GM19328 (cell line): ENCODE data around the gene HSPA1A.
A peak's percentile ranks its signal among the peaks of the same experiment; 100 is the strongest.
"Not testable (repeated sequence)": the region's sequence is repeated elsewhere in the genome, so short reads cannot be mapped to it uniquely, and the experiment has no call there.

Experiments
- ATAC-seq: cut with Tn5 transposase; IDR thresholded peaks from one replicate; pipeline ENCODE4 v1.9.1; 2021; ENCODE audit warnings: mild to moderate bottlenecking, moderate library complexity; ENCODE audit not compliant: unreplicated experiment

HSPA1A gene

DNA sequence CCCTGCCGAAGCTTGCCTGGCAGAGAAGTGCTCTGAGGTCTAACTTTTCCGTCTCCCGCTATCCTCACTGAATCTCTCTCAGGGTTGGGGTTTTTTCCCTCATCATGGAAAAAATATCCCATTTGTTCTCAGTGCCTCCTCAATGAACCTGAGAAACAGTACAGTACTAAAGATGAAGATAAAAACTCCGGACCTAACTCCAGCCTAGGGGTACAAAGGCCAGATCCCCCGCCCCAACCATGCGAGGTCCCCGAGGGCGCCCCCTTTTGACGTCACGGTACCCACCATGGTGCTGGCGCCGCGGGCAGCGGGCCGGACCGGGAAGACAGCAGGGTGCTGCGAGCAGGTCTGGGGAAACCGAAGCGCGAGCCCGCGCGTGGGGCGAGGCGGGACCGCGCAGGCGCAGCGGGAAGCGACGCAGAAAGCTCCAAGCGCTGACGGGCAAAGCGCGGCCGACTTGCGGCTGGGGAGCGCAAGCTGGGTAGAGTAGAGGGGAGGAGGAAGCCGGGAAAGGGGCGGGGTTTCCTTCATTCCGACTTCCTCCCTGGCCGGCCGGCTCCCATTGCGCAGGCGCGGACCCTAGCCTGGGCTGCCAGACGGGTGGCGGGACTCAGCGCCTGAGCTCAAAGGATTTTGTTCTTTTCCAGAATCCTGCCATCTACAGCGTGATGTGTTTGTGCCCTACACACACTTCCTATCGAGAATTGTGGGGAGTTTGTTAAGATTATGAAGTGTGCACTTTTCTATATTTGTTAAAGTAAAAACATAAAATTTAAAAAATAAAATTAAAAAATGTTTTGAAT is 8.7 kb upstream of the HSPA1A start, which contains the start of gene LSM2:
TSS of gene LSM2 (minus strand) at position 497 of the 803 bp plus-strand sequence. CDS start at position 288, 209 bp downstream.
- ATAC-seq: peak; percentile 89

DNA sequence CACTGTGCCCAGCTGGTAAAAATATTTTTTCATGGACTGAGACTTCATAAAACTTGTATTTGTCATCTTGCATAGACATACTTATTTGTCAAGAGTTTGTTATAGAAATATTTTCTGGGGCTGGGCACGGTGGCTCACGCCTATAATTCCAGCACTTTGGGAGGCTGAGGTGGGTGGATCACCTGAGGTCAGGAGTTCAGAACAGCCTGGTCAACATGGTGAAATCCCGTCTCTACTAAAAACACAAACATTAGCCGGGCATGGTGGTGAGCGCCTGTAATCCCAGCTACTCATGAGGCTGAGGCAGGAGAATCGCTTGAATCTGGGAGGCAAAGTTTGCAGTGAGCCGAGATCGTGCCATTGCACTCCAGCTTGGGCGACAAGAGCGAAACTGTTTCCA is 6.7 kb upstream of the HSPA1A start:
- ATAC-seq: not testable (repeated sequence)

DNA sequence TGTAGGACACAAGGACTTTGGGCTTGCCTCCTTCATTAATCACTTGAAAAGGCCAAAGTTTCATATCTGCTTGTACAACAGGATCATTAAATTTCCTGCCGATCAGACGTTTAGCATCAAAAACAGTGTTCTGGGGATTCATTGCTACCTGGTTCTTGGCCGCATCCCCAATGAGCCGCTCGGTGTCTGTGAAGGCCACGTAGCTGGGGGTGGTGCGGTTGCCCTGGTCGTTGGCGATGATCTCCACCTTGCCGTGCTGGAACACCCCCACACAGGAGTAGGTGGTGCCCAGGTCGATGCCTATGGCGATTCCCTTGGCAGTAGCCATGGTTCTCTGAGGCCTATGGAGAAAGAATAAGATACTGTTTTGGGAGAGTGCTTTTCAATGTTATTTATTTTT is 3.7 kb upstream of the HSPA1A start:
- ATAC-seq: no peak

DNA sequence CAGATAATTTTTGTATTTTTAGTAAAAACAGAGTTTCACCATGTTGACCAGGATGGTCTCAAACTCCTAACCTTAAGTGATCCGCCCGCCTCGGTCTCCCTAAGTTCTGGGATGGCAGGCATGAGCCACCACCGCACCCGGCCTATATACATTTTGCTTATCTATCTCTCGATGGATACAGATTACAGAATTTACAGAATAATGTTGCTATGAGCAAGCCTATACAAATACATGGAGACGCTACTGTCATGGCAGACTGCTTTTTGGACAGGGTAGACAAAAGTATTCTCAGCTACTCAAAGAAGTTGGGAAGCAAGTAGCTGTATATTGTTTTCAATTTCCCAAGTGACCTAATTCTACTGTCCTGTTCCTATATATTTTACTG is 1.9 kb upstream of the HSPA1A start:
- no peak for ATAC-seq

DNA sequence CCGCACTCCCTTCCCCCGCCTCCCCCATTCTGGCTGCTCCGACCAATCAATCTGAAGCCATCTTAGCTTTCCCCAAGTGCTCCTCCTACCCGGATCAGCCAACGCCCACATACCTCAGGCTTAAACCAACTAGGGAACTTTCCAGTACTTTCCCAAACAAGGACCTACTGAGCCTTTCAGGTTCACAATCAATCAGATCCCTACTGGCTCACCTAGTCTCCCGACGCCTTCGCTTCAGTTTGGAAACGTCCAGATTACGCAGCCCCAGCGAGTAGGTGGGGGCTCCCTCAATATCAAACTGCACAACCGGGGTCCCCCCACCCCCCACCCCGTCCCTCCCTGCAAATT is 692 bp upstream of the HSPA1A start:
- no peak for ATAC-seq

DNA sequence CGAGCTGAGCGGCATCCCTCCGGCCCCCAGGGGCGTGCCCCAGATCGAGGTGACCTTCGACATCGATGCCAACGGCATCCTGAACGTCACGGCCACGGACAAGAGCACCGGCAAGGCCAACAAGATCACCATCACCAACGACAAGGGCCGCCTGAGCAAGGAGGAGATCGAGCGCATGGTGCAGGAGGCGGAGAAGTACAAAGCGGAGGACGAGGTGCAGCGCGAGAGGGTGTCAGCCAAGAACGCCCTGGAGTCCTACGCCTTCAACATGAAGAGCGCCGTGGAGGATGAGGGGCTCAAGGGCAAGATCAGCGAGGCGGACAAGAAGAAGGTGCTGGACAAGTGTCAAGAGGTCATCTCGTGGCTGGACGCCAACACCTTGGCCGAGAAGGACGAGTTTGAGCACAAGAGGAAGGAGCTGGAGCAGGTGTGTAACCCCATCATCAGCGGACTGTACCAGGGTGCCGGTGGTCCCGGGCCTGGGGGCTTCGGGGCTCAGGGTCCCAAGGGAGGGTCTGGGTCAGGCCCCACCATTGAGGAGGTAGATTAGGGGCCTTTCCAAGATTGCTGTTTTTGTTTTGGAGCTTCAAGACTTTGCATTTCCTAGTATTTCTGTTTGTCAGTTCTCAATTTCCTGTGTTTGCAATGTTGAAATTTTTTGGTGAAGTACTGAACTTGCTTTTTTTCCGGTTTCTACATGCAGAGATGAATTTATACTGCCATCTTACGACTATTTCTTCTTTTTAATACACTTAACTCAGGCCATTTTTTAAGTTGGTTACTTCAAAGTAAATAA is 2.0 kb downstream of the HSPA1A start:
- not testable (repeated sequence) for ATAC-seq

DNA sequence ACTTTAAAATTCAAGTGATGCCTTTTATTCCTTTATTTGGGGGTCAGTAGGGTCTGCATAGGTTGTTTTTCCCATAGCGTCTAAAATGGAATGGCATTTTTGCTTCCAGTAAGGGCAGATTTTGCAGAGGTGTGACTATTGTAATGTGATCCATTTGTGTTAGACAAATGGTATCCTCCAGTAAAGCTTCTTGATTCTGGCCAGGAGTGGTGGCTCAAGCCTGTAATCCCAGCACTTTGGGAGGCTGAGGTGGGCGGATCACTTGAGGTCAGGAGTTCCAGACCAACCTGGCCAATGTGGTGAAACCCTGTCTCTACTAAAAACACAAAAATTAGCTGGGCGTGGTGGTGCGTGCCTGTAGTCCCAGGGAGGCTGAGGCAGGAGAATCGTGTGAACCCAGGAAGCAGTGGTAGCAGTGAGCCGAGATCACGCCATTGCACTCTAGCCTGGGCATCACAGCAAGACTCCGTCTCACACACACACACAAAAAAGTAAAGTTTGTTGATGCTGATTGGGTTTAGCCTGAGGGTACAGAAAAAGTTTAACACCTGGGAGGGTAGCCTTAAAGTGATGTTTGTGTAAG is 2.7 kb downstream of the HSPA1A start:
- ATAC-seq: not testable (repeated sequence)

DNA sequence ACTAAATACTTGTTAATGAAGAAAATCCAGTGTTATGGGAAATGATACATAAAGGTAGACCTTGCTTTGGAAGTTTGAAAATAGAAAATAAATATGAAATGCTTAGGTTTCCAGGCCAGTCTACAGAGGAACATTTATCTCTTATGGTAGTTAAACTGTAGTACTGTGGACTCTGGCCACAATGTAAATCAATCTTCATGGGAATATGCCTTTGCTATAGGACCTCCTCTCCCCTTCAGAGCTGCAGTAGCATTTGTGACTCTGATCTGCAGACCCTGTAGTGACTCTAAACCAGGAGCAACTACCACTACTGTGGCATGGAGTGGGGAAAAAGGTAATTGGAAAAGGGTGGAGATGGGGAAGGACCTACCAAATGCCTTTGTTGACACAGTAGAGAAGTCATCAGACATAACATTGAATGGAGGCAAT is 4.5 kb downstream of the HSPA1A start:
- ATAC-seq: no peak

DNA sequence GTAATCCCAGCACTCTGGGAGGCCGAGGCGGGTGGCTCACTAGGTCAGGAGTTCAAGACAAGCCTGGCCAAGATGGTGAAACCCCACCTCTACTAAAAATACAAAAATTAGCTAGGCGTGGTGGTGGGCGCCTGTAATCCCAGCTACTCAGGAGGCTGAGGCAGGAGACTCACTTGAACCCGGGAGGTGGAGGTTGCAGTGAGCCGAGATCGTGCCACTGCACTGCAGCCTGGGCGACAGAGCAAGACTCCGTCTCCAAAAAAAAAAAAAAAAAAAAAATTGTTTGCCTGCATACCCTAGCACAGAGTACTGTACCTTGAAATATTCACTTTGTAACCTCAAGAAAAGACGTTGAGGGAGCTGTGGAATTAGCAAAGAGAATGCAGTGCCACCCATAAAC is 5.1 kb downstream of the HSPA1A start:
- not testable (repeated sequence) for ATAC-seq

DNA sequence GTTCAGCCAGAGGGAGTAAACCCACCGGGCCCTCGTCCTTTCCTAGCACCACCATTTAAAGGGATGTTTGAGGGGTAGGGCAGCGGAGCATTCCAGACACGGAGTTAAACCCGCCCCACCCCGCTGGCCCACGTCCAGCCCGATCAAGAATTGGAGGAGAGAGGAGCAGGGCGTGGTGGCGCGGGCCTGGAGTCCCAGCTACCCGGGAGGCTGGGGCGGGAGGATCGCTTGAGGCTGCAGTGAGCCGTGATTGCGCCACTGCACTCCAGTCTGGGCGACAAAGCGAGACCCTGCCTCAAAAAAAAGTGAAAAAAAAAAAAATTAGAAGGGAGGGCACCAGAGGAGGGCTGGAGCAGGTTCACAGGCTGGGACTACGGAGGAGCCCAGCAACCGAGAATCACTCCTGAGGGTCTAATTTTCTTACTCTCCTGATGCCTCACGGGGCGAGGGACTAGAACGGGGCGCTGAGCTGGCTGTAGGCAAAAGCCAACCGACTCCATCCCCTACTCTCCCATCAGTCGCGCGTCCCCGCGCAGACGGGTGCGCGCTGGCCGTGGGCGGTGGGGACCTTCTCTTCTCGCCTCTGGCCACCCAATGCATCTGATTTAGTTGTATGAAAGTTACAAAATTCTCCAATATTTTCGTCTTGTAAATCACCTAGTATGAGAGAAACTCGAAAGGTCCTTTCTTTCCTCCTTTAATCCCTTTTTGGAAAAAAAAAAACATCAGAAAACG is 6.1 kb downstream of the HSPA1A start:
- no peak for ATAC-seq

DNA sequence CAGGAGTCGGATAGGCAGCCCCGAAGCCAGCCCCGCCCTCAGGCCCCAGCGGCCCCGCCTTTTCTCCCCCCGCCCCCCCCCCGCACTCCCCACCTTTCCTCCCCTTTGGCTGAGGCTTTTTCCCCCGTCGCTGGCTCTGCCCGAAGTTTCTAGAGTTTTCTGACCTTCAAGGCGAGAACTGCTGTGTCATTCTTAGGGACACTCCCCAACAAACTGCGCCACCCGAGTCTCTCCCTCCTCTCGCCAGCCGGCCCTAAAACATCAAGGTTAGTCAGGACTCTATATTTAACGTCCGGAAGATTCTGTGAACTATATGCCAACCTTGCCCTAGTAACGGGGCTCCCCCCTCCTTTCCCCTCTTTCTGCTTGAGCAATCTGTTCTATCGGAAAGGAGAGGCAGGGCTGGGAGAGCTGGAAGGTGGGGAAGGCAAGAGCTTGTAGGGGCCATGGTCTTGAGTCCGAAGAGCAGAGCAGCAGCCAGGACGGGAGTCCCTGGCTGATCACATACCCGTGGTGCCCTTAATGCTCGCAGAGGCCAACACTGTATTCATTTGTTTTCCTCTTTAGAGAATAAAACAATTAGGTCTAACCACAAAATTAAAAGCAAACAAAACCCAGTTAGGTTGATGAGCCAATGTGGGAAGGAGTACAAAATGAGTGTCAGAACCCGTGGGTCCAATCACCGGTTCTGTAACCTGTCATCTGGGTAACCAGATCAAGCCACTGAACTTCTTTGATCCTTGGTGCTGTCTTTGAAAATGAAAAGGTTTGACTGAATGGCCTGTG is 6.9 kb downstream of the HSPA1A start:
- no peak for ATAC-seq

DNA sequence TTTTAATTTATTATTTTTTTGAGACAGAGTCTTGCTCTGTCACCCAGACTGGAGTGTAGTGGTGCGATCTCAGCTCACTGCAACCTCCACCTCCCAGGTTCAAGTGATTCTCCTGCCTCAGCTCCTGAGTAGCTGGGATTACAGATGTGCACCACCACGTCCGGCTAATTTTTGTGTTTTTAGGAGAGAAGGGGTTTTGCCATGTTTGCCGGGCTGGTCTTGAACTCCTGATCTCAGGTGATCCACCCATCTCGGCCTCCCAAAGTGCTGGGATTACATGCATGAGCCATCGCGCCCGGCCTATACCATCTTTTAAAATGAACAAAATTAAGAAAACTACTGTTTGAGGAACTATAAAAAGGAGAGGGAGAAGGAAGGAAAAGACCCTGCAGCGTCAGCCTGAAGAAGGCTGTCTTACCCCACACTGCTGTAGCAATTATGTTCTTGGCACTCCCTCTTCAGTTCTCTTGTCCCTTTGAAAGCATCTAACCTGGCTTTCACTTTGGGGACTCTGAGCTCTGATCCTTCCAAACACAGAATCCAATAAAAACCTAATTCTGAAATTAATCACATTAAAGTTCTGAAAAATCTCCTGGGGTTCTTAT is 8.4 kb downstream of the HSPA1A start:
- ATAC-seq: not testable (repeated sequence)

DNA sequence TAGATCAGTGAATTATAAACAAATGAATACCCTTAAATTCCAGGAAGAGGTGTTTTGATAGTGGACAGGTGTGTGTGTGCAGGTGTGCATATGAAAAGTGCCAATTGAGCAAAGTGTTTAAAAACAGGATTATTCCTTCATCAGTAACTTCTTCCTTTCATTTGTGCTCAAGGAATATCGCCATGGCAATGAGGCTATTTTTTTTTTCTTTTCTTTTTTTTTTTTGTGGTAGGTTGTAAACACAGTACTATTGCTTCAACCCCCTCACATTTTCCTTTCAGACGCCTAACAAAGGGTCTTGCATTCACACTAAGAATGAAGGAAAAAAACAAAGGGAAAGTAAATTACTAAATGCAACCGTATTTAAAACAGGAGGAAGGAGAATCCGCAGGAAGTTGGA is 10.2 kb downstream of the HSPA1A start:
- no peak for ATAC-seq

DNA sequence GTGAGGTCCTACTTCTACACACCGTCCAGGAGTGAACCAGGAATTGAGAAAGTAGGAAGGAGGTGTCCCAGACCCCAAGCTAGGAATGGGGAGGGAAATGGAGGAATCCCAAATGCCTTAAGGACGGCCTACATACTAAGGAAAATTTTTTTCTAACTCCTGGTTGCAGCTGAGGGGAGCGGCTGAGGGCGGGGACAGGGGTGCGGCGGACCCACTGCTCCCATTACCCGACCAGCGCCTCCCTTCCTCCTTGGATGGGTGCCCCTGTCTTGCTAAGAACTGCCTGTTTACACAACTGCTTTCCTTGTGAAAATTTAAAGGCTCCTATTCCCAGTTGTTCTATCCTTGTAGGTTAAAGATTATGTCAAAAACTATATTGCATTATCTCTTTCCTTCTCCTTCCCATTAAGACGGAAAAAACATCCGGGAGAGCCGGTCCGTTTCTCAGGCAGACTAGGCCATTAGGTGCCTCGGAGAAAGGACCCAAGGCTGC is 11.5 kb downstream of the HSPA1A start:
- ATAC-seq: no peak

DNA sequence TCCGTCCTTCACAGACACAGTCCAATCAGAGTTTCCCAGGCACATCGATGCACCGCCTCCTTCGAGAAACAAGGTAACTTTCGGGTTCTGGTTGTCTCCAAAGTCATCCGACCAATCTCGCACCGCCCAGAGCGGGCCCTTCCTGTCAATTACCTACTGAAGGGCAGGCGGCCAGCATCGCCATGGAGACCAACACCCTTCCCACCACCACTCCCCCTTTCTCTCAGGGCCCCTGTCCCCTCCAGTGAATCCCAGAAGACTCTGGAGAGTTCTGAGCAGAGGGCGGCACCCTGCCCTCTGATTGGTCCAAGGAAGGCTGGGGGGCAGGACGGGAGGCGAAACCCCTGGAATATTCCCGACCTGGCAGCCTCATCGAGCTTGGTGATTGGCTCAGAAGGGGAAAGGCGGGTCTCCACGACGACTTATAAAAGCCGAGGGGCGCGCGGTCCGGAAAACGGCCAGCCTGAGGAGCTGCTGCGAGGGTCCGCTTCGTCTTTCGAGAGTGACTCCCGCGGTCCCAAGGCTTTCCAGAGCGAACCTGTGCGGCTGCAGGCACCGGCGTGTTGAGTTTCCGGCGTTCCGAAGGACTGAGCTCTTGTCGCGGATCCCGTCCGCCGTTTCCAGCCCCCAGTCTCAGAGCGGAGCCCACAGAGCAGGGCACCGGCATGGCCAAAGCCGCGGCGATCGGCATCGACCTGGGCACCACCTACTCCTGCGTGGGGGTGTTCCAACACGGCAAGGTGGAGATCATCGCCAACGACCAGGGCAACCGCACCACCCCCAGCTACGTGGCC is 12.1 kb downstream of the HSPA1A start, which contains the start of gene HSPA1B:
TSS of gene HSPA1B (plus strand) at position 453 of the 794 bp plus-strand sequence. CDS start at position 666, 213 bp downstream.
- ATAC-seq: peak; percentile 70

DNA sequence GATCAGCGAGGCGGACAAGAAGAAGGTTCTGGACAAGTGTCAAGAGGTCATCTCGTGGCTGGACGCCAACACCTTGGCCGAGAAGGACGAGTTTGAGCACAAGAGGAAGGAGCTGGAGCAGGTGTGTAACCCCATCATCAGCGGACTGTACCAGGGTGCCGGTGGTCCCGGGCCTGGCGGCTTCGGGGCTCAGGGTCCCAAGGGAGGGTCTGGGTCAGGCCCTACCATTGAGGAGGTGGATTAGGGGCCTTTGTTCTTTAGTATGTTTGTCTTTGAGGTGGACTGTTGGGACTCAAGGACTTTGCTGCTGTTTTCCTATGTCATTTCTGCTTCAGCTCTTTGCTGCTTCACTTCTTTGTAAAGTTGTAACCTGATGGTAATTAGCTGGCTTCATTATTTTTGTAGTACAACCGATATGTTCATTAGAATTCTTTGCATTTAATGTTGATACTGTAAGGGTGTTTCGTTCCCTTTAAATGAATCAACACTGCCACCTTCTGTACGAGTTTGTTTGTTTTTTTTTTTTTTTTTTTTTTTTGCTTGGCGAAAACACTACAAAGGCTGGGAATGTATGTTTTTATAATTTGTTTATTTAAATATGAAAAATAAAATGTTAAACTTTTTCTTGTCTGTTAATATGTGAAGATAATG is 14.4 kb downstream of the HSPA1A start:
- no peak for ATAC-seq

DNA sequence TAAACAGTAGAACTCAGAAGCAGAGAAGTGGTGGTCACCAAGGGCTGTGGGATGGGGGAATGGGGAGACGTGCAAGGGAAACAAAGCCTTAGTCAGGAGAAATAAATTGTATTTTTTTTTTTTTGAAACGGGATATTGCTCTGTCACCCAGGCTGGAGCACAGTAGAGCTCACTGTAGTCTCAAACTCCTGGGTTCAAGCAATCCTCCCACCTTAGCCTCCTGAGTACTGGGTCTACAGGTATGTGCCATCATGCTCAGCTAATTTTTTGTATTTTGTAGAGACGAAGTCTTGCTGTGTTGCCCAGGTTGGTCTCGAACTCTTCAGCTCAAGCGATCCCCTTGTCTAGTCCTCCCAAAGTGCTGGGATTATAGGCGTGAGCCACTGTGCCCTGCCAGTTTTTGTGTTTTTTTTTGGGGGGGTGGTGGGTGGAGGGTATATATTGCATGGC is 15.6 kb downstream of the HSPA1A start:
- no peak for ATAC-seq
